ENCODE data around the gene PTRH2.

Gene PTRH2

GRCh38 chr17:59716427-59716826 lies 9.2 kb upstream of the PTRH2 start:
- no peak for DNase-seq

GRCh38 chr17:59714255-59714654 lies 7.0 kb upstream of the PTRH2 start:
- no peak for DNase-seq

GRCh38 chr17:59712862-59713261 lies 5.6 kb upstream of the PTRH2 start:
- DNase-seq: no peak

DNA sequence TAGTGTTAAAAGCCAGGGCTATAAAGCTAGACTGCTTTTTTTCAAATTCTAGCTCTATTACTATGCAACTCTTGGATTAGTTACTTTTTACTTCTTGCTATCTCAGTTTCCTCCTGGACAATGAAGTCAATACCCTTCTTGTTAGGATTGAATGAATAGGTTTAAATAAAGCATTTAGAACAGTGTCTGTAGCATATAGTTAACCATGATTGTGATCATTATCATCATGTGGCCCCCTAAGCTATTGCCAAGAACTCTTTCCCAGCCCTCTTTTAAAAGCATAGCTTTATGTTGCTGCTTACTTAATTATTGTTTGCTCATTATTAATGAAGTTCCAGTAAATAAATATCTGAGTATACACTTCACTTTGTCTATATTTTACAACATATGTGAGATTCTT lies 4.7 kb upstream of the PTRH2 start:
- no peak for DNase-seq

GRCh38 chr17:59707971-59708430 lies 771 bp upstream of the PTRH2 start:
- no peak for DNase-seq

- no peak for DNase-seq
These were observed 4.9 kb downstream of the PTRH2 start for GRCh38 chr17:59702304-59702703.

- no peak for DNase-seq
These were observed 7.4 kb downstream of the PTRH2 start for GRCh38 chr17:59699786-59700185.

- DNase-seq: no peak
These were observed 8.0 kb downstream of the PTRH2 start for GRCh38 chr17:59699218-59699617.

GRCh38 chr17:59698143-59698542 lies 9.1 kb downstream of the PTRH2 start:
- no peak for DNase-seq

- no peak for DNase-seq
These were observed 10.4 kb downstream of the PTRH2 start for GRCh38 chr17:59696682-59697277.

DNA sequence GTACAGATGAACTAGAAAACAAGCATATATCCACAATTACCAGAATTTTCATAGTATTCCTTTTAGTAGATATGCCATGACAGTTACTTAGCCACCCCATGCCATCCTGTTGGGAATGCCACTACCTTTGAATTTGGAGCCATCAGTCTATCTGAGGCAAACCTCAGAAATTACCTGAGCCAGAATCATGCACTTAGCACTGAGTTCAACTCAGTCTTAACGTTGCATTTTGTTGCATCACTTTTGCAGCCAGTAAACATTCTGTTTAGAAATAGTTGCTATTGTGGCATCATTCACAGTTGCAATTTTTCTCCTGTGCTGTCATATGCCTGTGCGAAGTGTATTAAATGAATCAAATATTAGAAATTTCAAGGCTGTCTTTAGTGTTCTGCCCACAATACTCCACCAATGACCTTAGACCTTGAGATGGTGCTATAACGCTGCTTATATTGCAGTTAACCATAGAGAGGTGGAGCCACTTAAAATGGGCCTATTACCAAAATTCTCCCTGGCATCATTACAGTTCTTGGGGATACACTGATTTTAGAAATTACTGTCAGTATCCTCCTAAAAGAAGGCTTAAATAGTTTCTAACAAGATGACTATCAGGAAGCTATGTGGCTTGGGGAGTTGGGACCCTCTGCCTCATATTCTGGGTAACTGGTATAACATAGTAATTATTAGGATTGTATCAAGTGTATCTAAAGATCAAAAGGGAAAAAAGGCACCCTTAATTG lies 11.1 kb downstream of the PTRH2 start:
- no peak for DNase-seq

DNA sequence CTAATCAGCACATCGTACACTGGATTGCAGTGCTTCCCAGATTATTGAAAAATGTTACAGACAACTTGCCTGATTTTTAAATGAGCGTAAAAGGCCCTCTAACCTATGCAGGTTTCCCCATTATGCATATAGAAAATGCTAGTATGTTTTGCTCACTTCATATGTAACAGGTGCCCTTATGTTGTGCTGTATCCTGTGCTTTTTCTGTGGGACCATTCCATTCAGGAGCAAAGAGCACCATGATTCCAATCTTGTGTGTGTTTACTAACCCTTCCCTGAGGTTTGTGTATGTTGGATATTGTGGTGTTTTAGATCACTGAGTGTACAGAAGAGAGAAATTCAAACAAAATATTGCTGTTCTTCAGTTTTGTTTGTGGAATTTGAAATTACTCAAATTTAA lies 12.9 kb downstream of the PTRH2 start:
- no peak for DNase-seq

DNA sequence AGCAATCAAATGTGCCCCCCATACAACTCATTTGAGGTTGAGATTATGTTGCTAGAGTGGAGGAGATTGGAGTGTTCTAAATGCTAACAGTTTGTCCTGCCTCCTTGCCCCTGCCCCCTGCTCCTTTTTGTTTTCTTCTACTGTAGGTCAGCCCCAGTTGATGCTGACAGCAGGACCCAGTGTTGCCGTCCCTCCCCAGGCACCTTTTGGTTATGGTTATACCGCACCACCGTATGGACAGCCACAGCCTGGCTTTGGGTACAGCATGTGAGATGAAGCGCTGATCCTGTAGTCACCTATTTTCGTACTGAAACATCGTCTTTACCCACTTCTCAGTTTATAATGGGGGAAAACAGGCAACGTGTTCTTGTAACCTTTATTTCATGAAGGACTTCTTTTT lies 13.6 kb downstream of the PTRH2 start:
- DNase-seq: no peak

GRCh38 chr17:59688496-59688895 lies 18.7 kb downstream of the PTRH2 start:
- DNase-seq: no peak

DNA sequence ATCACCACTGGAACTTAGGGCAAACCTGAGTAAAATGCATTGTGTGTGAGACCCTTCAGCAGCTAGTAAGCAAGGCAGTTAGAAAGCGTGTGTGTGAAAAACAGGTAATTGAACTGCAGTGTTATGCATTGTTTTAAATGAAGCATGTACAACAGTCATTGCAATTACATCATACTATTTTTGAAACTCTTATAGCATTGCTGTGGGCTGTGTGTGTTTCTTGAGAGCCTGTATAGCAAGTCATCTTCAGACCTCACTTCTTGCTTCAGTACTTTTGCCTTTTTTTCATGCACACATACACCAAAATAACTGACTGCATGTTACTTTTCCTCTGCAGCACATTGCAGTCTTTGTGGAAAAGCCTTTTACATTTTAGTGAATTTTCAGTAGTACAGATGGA lies 19.2 kb downstream of the PTRH2 start:
- no peak for DNase-seq

DNA sequence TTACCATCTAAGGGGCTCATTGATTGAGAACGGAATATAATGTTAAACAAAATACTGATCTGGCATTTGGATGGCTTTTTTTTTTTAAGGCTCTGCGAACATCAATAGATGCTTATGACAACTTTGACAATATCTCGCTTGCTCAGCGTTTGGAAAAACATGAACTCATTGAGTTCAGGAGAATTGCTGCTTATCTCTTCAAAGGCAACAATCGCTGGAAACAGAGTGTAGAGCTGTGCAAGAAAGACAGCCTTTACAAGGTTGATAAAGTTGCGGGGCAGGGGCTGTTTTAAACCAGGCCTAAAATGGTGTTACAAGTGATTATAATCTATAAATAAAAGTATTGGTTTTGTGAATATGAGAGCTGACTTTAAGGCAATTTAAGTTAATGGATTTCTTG lies 22.3 kb downstream of the PTRH2 start:
- no peak for DNase-seq

DNA sequence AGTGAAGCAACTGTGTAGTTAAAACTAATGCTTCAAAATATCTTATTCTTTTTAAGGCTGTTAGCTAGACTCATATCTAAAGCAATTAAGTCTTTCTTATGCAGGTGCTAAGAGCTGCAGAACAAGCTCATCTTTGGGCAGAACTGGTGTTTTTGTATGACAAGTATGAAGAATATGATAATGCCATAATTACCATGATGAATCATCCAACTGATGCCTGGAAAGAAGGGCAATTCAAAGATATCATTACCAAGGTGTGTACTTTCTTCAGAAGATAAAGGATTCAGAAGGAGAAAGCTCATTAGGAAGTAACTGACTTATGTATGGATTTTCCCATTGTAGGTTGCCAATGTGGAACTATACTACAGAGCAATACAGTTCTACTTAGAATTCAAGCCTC lies 23.9 kb downstream of the PTRH2 start:
- no peak for DNase-seq

DNA sequence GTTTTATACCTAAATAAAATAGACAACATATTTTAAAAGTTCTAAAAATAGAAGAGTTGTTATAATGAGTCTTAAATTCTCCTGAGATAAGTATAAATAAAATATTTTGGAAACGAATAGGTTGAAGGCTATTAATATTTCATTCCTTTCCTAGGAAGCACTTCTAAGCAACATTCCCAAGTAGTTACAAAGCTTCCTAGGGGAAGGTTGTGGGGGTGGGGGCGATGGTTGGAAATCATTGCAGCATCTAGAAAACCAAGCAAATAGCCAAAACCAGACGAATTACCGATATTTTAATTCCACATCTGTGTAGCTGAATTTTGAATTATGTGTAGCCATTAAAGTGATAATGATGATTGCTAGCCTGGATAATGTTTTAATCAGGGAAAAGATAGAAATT lies 26.9 kb downstream of the PTRH2 start:
- DNase-seq: no peak

GRCh38 chr17:59678918-59679317 lies 28.3 kb downstream of the PTRH2 start:
- DNase-seq: no peak

DNA sequence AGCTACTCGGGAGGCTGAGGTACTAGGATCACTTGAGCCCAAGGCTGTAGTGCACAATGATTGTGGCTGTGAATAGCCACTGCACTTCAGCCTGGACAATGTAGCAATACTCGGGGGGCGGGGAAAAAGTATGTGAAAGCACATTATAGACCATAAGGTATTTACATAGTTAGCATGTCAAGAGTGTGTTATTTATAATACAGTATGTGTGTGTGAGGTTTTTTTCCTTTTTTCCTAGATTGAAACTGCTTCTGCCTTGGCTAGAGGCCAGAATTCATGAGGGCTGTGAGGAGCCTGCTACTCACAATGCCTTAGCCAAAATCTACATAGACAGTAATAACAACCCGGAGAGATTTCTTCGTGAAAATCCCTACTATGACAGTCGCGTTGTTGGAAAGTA lies 30.5 kb downstream of the PTRH2 start:
- DNase-seq: no peak

DNA sequence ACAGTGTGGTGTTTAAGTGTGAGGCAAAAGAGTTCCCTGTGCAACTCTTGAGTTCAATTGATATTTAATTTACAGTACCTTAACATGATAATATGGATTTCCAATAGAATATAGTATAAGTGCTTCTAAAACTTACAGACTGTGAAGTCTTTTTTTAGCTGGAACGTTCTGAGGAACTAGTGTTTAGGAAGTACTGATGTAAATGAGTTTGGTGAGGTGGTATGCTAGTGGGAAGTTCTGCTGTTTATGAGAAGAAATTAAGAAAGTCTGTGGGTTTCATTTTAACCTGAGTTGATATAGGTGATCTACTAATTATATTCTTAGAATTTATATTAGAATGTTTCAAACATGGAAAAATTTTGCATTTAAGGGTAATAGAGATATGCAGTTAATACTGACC lies 32.0 kb downstream of the PTRH2 start:
- DNase-seq: no peak

- no peak for DNase-seq
These were observed 35.8 kb downstream of the PTRH2 start for GRCh38 chr17:59671386-59671785.

GRCh38 chr17:59669944-59670343 lies 37.3 kb downstream of the PTRH2 start:
- no peak for DNase-seq

DNA sequence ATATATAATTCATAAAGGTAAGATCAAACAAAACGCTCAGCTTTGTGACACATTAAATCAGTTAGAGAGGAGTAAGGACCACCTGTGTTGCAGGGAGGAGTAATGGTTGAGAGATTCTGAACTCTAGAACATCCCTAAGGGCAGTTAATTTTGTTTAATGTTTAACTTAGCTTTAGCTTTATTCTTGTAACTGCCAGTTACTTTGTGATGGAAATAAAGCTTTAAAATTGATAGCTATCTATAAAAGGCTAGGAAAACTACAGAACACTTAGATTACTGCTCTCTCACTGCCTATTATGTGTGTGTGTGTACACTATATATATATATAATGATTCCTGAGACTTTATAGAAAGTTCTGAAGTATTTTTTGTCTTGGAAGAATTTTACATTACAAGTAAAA lies 37.8 kb downstream of the PTRH2 start:
- DNase-seq: no peak

DNA sequence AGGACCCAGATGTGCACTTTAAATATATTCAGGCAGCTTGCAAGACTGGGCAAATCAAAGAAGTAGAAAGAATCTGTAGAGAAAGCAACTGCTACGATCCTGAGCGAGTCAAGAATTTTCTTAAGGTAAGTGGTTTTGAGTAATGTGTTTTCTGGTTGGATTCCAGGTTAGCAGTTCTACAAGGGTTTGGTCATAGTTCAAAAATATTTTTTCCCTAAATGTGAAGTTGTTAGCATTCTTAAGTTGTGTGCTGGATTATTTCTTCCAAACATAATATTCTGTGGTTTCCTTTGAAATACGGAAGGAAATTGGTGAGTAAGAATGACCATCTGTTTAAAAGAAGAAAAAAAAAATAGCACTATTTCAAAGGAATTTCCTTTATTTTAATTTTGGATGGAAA lies 38.4 kb downstream of the PTRH2 start:
- DNase-seq: no peak
